Esophagus squamous epithelium (tissue), 5 donors: ENCODE measurements around the gene PUM1. TPM values are rescaled to one million over a fixed set of nuclear protein-coding genes. Genes with fewer than 3 reads are reported as not detected.

Experiments used
- DNase-seq: peaks from one replicate; lab custom pipeline; 2025; lab: John Stamatoyannopoulos, UW
- H3K27ac ChIP-seq, 4 donors: fragments of 200-600 bp; sonication (generic); one replicate each; pipeline ENCODE4 v1.5.1; 2016 to 2019; ENCODE audit warnings: mild to moderate bottlenecking in 1 of 4
- H3K27me3 ChIP-seq, 4 donors: fragments of 200-600 bp; sonication (generic); 1 replicate in 3 of 4; 2 replicates in 1 of 4; pipeline versions ENCODE4 v1.5.1 to v1.6.0; 2017 to 2021; ENCODE audit warnings: antibody characterized with exemption in 1 of 4
- H3K36me3 ChIP-seq, 3 donors: fragments of 200-600 bp; sonication (generic); one replicate each; pipeline ENCODE4 v1.5.1; 2016 to 2019
- H3K4me1 ChIP-seq, 3 donors: fragments of 200-600 bp; sonication (generic); one replicate each; pipeline ENCODE4 v1.5.1; 2017 to 2019
- H3K4me3 ChIP-seq, 4 donors: fragments of 200-600 bp; sonication (generic); 1 replicate in 3 of 4; 2 replicates in 1 of 4; pipeline ENCODE4 v1.5.1; 2016 to 2019; ENCODE audit warnings: mild to moderate bottlenecking in 2 of 4, moderate library complexity in 1 of 4
- H3K9me3 ChIP-seq, 3 donors: fragments of 200-600 bp; sonication (generic); one replicate each; pipeline ENCODE4 v1.5.1; 2016 to 2019
- POLR2A ChIP-seq, 4 donors: fragments of 450-650 bp; IDR thresholded peaks; one replicate each; pipeline ENCODE4 v1.6.1; 2017; ENCODE audit warnings: antibody characterized with exemption in 4 of 4, mild to moderate bottlenecking in 4 of 4, moderate library complexity in 3 of 4
- WGBS, 2 donors: methylation state at CpG; one replicate each; pipeline ENCODE4 v1.1.5; 2018; 5-methylcytosine and 5-hydroxymethylcytosine counted together
- intact Hi-C: fragments of 100-400 bp; cut with DNase I; formaldehyde crosslinking; loops from one replicate; pipeline ENCODE4 v1.15.0; 2022
- total RNA-seq, 4 donors: library from RNA; depleted of rRNA; stranded (reverse); fragments of >200 nt; gene quantifications; one replicate each; pipeline ENCODE4 v1.1.0, GENCODE V29; 2016
- TF ChIP-seq, protein P1 (sequence below), 6 experiments: fragments of 450-650 bp in 4 of 6; fragments of 200-600 bp in 2 of 6; sonication (generic) in 2 of 6; IDR thresholded peaks; one replicate each; pipeline ENCODE4 v1.5.1; 2016 to 2019; ENCODE audit warnings: antibody characterized with exemption in 6 of 6, mild to moderate bottlenecking in 4 of 6, moderate library complexity in 4 of 6
- donor health status: DM: yes; HTN: yes; CAD: no.

PUM1 gene
- total RNA-seq, 4 donors from 2014 or later, result 41.6 to 88.1 (median 53.9) TPM

DNA sequence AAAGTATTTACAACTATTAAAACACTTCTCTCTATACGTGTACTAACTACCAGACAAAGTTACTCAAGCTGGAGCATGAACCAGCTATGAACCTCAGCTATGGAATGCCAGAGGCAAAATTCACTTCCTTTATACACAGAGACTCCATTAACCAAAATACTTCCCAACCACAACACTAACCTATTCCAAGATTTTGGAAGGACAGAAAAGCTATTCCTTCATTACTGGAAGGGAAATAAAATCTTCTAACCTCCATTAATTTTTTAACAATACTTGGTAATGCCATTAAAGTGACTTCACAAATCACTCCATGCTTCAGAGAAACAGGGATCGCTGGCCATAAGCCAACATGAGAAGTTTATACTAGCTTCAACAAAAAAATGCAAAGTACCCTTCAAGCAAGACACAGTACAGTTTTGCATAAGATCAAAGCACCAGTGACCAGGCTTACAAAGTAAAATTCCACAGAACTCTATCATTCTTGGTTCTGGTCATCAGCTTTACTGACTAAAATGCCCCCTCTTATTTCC is 58.0 kb downstream of the PUM1 start:
- H3K36me3 ChIP-seq, result peaks cover 6 to 42% (median 9%) of the 10 kb centered on the region in 3 donors
- H3K4me3 ChIP-seq, result no peak overlapping the region
- WGBS, 2 donors, result 17 to 33% methylated on average over 2 of the region's 2 CpGs
- no peaks in the 10 kb centered on the region for H3K27me3 ChIP-seq
- intact Hi-C loops, result no loop called here
- no peaks in the 10 kb centered on the region for H3K9me3 ChIP-seq
- peaks cover 8 to 86% (median 50%) of the 10 kb centered on the region in 3 donors for H3K4me1 ChIP-seq
- no peak for DNase-seq
- TF ChIP-seq POLR2A (IDR thresholded peaks at IDR 0.05), result no peak
- TF ChIP-seq, protein P1, sequence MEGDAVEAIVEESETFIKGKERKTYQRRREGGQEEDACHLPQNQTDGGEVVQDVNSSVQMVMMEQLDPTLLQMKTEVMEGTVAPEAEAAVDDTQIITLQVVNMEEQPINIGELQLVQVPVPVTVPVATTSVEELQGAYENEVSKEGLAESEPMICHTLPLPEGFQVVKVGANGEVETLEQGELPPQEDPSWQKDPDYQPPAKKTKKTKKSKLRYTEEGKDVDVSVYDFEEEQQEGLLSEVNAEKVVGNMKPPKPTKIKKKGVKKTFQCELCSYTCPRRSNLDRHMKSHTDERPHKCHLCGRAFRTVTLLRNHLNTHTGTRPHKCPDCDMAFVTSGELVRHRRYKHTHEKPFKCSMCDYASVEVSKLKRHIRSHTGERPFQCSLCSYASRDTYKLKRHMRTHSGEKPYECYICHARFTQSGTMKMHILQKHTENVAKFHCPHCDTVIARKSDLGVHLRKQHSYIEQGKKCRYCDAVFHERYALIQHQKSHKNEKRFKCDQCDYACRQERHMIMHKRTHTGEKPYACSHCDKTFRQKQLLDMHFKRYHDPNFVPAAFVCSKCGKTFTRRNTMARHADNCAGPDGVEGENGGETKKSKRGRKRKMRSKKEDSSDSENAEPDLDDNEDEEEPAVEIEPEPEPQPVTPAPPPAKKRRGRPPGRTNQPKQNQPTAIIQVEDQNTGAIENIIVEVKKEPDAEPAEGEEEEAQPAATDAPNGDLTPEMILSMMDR (IDR thresholded peaks at IDR 0.05), result no peak
- H3K27ac ChIP-seq, result peak overlapping the region in 3 of 4 donors; percentile 4 to 70 (median 58)

DNA sequence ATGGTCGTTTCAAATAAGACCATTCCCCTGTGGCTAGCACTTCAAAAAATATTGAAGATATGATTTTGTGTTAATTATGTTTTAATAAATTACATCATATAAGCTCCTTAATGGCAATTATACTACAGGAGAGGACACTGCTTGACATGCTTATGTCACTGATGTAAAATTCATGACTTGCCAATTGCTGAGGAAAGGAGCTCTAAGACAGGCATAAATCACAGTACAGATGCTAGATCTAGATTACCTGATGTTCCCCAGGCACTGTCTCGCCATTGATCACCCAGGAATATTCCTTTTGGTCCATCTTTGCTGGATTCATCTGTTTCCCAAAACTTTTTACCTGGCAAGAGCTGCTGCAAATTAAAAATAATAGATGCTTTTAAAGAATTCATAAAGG is 58.8 kb downstream of the PUM1 start:
- Histone ChIP-seq H3K27ac (peak overlapping the region in 3 of 4 donors; percentile 51 to 70 (median 58)), H3K9me3 (no peaks in the 10 kb centered on the region), H3K4me1 (peaks cover 8 to 86% (median 49%) of the 10 kb centered on the region in 3 donors), H3K4me3 (no peak overlapping the region), H3K27me3 (no peaks in the 10 kb centered on the region), H3K36me3 (peaks cover 6 to 50% (median 12%) of the 10 kb centered on the region in 3 donors)
- no peak for DNase-seq
- TF ChIP-seq POLR2A (IDR thresholded peaks at IDR 0.05), result no peak
- TF ChIP-seq, protein P1 (IDR thresholded peaks at IDR 0.05), result no peak
- intact Hi-C loops, result no loop called here
- 50 to 53% methylated on average over 2 of the region's 2 CpGs for WGBS, 2 donors

DNA sequence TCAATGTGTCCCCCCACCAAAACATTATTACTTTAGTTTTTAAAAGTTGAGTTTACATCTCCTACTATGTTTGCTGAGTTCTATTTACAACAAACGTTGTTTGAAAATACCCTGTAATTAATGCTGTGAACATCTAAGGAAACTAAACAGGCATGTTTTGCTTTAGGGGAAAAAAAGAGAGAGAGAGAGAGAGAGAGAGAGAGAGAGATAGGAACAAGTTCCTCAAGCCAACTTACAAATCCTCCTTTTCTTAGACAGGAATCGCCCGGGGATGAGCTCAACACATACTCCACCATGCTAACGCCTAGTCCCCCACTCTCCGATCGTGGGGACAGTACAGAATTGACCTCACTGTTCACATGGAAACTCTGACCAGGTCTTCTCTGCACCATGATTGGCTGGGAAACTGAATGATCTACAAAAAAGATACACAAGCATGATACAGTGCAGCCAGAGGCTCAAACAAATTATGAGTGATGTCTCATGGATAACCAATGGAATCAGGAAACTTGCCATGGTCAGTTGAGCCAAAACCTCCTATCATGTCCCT is 59.8 kb downstream of the PUM1 start:
- Histone ChIP-seq H3K36me3 (peaks cover 6 to 61% (median 12%) of the 10 kb centered on the region in 3 donors), H3K4me1 (peaks cover 8 to 80% (median 43%) of the 10 kb centered on the region in 3 donors), H3K9me3 (no peaks in the 10 kb centered on the region), H3K27ac (no peak overlapping the region), H3K27me3 (no peaks in the 10 kb centered on the region), H3K4me3 (no peak overlapping the region)
- no peak for DNase-seq
- 47 to 71% methylated on average over 6 of the region's 6 CpGs for WGBS, 2 donors
- no peak for TF ChIP-seq POLR2A (IDR thresholded peaks at IDR 0.05)
- TF ChIP-seq, protein P1 (IDR thresholded peaks at IDR 0.05), result no peak
- intact Hi-C loops, result no loop called here

DNA sequence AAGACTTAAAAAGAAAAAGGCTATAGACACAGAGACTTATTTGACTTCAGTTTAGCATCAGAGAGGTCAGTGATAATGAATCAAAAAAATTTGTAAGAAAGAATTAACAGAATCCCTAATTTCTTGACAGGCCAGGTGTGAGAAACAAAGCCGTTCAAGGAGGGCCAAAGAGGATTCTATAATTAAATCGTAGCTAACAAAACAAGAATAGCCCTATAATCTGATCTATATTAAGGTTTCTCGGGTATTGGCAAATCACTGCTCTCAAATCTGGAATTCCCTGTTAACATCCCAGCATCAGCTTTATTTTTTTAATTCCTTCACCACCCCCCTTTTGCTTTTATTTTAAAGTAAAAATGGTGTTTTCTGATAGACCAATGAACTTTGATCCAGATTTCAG is 60.3 kb downstream of the PUM1 start:
- WGBS, 2 donors, result 67 to 68% methylated on average over 3 of the region's 3 CpGs
- no peak overlapping the region for H3K4me3 ChIP-seq
- intact Hi-C loops, result no loop called here
- DNase-seq, result no peak
- H3K9me3 ChIP-seq, result no peaks in the 10 kb centered on the region
- peaks cover 6 to 65% (median 12%) of the 10 kb centered on the region in 3 donors for H3K36me3 ChIP-seq
- no peak for TF ChIP-seq POLR2A (IDR thresholded peaks at IDR 0.05)
- TF ChIP-seq, protein P1 (IDR thresholded peaks at IDR 0.05), result no peak
- H3K27me3 ChIP-seq, result no peaks in the 10 kb centered on the region
- H3K4me1 ChIP-seq, result peaks cover 3 to 75% (median 38%) of the 10 kb centered on the region in 3 donors
- H3K27ac ChIP-seq, result no peak overlapping the region

DNA sequence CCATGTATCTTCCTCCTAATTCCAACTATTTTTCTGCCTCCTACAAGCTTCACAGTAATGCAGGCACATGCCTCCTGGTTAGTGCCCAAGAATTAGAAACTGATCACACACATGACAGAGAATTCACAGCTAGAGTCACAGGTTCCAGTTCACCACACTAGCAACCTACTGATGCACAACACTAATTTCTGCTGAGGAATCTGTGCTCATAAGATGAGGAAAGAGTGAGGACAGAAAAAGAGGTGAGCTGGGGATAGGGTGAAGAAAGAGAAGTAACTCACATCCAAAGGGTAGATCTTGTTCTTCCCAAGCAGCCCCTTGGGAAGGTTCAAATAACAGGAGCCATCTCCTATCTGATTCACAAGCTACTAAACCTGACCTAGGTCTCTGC is 61.3 kb downstream of the PUM1 start:
- Histone ChIP-seq H3K9me3 (no peaks in the 10 kb centered on the region), H3K36me3 (peaks cover 6 to 75% (median 12%) of the 10 kb centered on the region in 3 donors), H3K4me3 (no peak overlapping the region), H3K27me3 (no peaks in the 10 kb centered on the region), H3K4me1 (peaks cover 0 to 66% (median 28%) of the 10 kb centered on the region in 3 donors), H3K27ac (no peak overlapping the region)
- intact Hi-C loops, result no loop called here
- TF ChIP-seq, protein P1 (IDR thresholded peaks at IDR 0.05), result no peak
- no peak for TF ChIP-seq POLR2A (IDR thresholded peaks at IDR 0.05)
- DNase-seq, result no peak
